Measurements from ENCODE around the gene GPATCH3.
A peak's percentile ranks its signal among the peaks of the same experiment; 100 is the strongest.
"Not testable (repeated sequence)": the region's sequence is repeated elsewhere in the genome, so short reads cannot be mapped to it uniquely, and the experiment has no call there.

Gene GPATCH3

DNA sequence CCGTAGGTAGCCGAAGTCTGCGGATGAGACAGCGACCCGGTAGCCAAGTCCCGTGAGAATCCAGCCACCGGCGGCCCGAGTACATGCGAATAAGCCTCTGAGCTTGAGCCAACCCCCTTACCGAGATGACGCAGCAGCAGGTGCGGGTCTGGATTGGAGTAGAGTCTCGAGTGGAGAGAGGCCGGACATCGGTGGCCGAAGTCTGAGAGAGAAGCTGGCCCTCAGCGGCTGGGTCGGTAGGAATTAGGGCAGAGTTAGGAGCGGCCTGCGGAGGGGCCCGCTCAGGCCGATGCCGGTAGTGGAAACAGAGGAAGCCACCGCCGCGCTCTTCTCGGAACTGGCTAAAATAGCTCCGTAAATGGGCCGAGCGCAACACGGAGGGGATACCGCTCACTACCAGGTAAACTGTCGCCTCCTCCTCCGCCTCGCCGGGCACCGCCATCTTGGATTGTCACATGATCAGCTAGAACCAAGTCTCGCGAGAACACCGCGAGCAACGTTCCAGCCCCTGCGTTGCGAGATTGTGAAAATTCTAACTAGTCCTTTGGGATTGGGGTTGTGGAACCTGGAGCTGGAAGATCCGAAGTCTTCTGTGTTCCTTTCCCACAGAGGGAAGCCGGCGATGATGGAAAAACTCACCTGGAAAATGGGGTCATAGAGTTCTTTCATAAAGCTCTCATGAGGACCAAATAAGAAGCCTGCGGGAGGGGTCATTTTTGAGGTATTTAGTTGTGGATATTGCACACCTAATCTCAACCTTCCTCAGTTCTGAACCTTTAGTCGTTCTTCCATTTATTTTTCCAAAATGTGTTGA, at the start of gene GPATCH3:
Gene GPATCH3 (minus strand): TSS at position 467 of the 814 bp plus-strand sequence. CDS start 25 bp downstream, at position 442.
- peak; percentile 92 for DNase-seq (ENCODE audit: low read depth)

DNA sequence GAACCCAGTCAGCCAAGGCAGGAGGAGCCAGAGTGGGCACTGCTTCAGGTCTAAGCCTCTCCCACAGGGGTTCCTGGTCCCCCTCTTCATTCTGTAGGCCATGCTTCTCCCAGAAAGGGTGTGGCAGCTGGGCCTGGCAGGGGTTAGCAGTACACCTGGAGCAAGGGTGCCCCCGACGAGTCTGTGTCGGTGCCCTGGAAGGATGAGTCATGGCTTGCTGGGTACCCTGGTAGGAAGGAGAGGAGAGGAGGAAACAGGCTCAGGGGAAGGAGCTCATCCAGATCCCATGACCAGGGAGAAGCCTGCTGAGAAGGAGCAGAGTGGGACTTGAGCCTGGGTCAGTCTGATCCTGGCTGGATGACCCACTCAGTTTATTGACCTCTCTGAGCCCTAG, 49.7 kb upstream of the GPATCH3 start:
- DNase-seq (ENCODE audit: low read depth), result no peak

- no peak for DNase-seq (ENCODE audit: low read depth)
These were observed 49.1 kb upstream of the GPATCH3 start for GRCh38 chr1:26949266-26949925.

GRCh38 chr1:26948725-26949057, 48.4 kb upstream of the GPATCH3 start:
- not testable (repeated sequence) for DNase-seq (ENCODE audit: low read depth)

DNA sequence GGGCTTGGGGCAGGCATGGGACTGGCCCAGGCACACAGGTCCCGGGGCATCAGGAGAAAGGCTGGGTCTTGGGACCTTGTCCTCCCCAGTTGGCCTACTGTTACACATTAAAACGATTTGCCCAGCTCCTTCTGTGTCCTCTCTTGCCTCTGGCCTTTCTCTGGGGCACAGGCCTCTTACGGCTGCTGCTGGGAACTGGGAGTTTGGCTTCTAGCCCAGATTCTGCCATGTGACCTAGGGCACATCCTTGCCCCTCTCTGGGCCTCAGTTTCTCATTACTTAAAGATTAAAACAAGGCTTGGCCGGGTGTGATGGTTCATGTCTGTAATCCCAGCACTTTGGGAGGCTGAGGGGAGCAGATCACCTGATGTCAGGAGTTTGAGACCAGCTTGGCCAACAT, 46.0 kb upstream of the GPATCH3 start:
- DNase-seq (ENCODE audit: low read depth), result no peak

GRCh38 chr1:26945728-26946127, 45.5 kb upstream of the GPATCH3 start:
- no peak for DNase-seq (ENCODE audit: low read depth)

GRCh38 chr1:26945138-26945537, 44.9 kb upstream of the GPATCH3 start:
- no peak for DNase-seq (ENCODE audit: low read depth)

DNA sequence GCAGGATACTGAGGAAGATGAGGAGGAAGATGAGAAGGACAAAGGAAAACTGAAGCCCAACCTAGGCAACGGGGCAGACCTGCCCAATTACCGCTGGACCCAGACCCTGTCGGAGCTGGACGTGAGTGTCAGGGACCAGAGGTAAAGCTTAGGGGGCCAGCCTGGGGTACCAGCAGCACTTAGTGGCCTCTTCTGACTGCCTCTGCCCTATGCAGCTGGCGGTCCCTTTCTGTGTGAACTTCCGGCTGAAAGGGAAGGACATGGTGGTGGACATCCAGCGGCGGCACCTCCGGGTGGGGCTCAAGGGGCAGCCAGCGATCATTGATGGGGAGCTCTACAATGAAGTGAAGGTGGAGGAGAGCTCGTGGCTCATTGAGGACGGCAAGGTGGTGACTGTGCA, 42.4 kb upstream of the GPATCH3 start:
- no peak for DNase-seq (ENCODE audit: low read depth)

- DNase-seq (ENCODE audit: low read depth), result no peak
These were observed 41.0 kb upstream of the GPATCH3 start for GRCh38 chr1:26941311-26941710.

DNA sequence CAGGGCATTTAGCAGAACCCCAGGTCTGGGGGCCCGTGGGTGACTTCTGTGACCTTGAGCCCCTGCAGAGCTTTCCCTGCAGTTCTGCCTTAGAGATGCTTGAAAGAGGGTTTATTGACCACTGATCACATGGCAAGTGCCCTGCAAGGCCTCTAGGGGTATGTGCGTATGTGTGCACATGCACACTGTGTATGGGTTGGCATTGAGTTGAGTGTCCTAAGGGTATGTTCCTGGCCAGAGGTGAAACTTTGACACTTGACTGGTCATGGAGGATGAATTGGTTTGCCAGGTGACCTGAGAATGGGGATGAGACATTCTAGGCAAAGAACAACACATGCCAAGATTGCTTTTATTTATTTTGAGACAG, 38.4 kb upstream of the GPATCH3 start:
- no peak for DNase-seq (ENCODE audit: low read depth)

DNA sequence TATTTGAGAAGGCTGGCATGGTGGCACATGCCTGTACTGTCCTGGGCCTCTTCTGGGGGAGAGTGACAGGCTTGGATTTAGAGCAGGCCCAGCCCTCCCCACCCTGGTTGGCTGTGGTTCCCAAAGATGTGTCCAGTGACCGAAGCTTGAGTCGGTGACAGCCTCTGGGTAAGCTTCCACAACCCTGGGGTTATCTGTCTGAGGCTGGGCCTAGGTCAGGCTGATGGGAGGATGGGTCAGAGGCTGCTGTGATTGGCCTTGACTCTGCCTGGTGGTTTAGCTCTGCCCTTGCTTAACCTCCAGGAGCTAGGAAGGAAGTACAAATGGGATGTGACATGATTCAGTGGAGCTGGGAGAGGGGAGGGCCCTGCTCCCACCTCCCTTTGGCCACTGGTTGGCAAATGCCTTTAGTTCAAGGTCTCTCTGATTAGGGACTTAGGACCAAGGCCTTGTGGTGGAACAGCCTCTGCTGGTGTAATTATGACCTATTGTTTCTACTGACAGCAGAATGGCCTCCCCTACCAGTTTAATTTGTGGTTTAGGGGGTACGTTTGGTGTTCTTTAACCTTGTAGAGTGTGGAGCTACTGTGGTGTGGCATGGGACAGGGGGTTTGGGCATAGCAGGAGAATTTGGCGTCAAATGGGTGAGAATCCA, 37.9 kb upstream of the GPATCH3 start:
- no peak for DNase-seq (ENCODE audit: low read depth)

GRCh38 chr1:26936823-26937222, 36.6 kb upstream of the GPATCH3 start:
- DNase-seq (ENCODE audit: low read depth), result no peak

- DNase-seq (ENCODE audit: low read depth), result no peak
These were observed 32.3 kb upstream of the GPATCH3 start for GRCh38 chr1:26932531-26932930.

- DNase-seq (ENCODE audit: low read depth), result no peak
These were observed 23.4 kb upstream of the GPATCH3 start for GRCh38 chr1:26923711-26924110.

- no peak for DNase-seq (ENCODE audit: low read depth)
These were observed 22.6 kb upstream of the GPATCH3 start for GRCh38 chr1:26922901-26923300.

DNA sequence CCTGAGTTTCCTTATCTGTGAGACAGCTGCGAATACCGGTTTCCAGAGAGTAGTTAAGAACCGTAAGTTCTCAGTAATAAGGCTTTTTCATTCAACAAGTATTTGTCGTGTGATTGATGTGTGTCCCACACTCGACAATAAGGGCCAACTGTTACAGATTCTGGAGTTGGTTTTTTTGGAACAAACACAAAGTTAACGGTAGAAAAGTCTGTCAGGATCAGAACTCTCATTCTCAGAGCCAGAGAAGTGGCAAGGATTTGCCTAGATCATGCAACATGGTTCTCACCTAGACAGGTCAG, 22.1 kb upstream of the GPATCH3 start:
- DNase-seq (ENCODE audit: low read depth), result no peak

DNA sequence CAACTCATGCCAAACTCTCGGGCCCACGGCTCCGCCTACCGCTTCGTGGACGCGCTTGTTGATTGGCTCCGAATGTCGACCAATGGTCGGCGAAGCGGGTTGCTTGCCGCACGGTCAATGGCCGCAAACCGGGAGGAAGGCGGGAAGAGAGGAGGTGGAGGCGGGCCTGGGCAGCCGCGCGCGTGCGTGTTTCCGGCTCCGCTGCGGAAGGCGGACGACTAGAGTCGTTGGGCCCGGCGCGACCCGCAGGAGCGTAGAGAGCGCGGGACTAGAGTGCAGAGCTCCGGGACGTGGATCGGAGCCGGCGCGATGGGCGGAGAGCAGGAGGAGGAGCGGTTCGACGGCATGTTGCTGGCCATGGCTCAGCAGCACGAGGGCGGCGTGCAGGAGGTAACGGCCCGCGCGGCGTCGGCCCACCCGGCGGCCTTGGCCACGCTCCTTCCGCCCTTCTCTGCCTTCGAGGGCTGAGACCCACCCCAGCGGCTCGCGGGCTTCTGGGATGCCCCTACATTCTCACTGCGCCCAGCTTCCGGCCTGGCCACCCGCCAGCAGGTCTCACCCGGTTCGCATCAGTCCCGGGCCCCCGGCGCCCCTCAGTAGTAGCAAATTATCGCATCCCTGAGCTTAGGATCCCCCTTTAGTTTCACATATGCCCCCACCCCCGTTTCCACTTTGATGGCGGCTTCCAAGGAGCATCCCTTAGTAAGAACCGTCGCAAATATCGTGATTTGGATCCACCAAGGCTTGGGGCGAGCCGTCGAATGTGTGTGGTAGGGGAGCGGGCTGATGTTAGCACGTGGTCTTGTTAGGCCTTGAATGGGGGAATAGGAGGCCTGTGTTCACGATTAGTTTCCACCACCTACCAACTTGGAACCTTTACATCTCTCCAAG, 21.5 kb upstream of the GPATCH3 start, which contains the start of gene NUDC:
Gene NUDC (plus strand): TSS at position 204 of the 891 bp plus-strand sequence. CDS start 106 bp downstream, at position 310.
- DNase-seq (ENCODE audit: low read depth), result peak; percentile 94

- no peak for DNase-seq (ENCODE audit: low read depth)
These were observed 20.9 kb upstream of the GPATCH3 start for GRCh38 chr1:26921126-26921539.

- DNase-seq (ENCODE audit: low read depth), result no peak
These were observed 15.1 kb upstream of the GPATCH3 start for GRCh38 chr1:26915204-26915842.

DNA sequence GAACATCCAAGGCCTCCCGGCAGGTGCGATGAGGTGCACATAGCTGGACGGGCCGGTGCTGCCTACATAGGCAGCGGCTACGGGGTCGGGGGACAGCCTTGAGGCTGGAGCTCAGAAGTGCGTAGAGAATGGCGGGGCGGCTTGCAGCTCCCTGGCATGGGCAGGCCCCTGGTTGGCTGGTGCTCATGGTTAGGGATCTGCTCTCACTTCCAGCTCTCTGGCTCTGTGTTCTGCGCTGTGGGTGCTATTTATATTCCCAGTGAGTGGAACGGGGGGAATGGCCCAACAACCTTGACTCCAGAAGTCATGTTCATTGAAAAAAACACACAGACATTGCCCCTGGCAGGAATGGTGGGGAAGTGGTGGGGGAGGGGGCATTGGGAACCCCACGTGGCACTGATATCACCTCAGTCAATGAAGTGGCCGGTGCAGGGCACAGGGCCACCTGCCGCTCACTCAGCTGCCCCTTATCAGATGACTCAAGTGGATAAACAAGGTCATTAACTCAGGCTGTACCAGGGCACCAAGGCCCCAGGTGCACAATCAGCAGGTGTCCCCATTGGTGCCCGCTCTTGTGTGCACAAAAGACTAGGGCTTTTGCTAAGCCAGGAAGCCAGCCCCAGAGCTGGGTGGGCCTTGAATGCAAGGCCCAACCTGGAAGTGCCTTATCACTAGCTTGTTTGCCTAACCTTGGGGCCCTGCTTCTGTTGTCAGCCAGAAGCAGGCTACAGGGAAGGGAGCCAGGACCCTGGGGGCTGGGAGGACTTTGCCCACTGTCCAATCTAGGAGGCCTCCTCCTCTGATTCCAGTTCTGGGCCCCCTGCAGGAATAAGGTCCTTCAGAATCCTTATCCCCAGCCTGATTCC, 13.7 kb upstream of the GPATCH3 start, which contains the start of gene NR0B2:
Gene NR0B2 (minus strand): TSS at position 222 of the 866 bp plus-strand sequence. CDS start 35 bp downstream, at position 187.
- DNase-seq (ENCODE audit: low read depth), result peak; percentile 40

DNA sequence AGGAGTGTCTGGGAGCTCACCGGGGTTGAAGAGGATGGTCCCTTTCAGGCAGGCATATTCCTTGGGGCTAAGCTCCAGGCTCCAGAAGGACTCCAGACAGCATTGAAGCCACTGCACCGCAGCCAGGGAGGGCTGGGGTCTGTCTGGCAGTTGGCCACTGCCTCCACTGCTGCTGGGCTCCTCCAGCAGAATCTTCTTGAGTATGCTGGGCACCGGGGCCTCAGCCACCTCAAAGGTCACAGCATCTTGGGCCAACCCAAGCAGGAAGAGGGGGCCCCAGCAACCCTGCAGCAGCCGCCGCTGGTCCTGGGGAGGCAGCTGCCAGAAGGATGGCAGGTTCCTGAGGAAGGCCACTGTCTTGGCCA, 13.1 kb upstream of the GPATCH3 start:
- no peak for DNase-seq (ENCODE audit: low read depth)

All from CMK (cell line).